ENCODE results near the gene PPP2R2C.

The PPP2R2C gene

DNA sequence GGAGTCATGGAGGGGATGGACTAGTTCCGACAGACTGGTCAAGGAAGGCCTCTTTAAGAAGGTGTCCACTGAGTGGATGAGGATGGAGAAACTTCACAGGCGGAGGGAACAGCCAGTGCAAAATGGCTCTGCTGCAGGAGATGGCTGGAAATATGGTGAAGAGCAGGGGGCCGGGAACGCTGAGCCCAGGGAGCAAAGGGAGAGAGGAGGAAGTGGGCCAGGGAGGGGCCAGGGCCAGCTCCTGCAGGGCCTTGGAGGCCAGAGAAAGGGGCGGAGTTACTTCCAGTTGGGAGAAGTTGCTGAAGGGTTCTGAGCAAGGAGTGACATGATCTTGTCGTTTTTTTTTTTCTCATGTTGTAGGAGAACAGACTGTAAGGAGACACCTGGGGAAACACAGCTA, 108.3 kb downstream of the PPP2R2C start:
- no peak for DNase-seq (ENCODE audit: low read depth)

DNA sequence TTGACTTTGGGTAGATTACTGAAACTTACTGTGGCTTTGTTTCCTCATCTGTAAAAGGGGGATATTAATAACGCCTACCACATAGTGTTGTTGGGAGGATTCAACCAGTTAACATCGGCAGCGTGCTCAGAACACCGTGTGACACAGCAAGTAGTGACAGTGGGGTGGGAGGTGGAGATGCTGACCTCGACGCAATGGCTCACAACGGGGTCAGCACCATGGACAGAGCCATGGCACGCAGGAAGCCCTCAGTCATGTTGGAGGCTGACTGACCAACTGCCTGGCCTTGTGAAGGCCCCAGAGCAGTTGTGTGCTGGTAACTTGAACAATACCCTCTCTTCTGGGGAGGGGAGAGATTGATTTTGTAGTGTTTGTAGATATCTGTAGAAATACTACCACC, 109.5 kb downstream of the PPP2R2C start:
- DNase-seq (ENCODE audit: low read depth): no peak

DNA sequence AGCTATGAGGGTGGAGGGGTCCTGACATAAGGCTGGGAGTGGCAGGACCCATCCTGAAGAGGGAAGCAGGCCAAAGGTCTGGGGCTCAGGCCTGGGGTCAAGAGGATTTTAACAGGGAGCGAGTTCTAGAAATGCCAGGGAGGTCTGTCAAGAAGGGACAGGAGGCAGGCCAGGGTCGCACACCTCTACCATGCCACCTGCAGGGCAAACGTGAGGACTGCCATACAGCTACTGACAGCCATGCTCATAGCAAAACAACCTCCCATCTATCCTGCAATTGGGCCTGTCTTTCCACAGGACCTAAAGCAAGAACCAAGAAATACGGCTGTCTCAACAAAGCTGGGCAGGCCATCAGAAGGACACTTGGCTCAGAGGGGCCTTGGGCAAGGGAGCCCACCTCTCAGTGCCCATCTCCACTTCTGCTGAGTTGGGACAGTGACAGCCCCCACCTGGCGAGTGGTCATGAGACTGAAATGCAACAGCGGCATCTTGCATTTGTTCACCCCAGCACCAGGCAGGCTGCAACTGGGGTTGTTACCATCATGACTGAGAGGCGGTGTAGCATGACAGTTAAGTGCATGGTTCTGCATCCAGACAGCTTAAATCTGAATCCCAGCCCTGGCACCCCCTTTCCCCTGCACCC, 110.0 kb downstream of the PPP2R2C start:
- DNase-seq (ENCODE audit: low read depth): no peak

DNA sequence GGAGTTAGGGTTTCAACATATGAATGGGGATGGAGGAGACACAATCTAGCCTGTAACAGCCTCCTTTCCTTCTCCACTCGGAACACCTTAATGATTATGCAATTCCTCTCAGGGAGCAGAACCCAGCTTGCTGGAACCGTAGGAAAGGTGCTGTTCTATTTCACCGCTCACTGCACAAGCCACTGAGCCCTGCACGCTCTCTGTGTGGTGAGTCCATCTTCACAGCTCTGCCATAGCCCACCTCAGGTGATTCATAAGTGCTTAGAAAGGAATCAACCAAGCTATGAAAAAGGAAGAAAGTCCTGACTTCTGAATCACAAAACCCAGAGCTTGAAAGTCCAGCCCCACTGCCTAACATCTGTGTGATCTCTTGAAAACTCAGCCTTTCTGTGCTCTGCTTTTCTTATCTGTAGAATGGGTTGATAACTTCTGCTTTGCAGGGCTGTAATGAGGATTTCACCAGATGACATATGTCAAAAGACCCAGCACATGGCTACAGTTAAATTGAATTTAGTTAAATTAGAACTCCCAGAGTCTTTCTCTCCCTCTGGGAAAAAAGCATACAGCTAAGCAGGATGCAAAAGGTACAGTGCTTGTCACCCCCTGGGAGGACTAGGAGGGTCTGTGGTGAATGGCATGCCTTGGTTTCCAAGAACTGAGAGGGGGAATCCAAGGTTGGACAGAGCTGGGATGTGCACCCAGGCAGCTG, 111.2 kb downstream of the PPP2R2C start:
- DNase-seq (ENCODE audit: low read depth): no peak

DNA sequence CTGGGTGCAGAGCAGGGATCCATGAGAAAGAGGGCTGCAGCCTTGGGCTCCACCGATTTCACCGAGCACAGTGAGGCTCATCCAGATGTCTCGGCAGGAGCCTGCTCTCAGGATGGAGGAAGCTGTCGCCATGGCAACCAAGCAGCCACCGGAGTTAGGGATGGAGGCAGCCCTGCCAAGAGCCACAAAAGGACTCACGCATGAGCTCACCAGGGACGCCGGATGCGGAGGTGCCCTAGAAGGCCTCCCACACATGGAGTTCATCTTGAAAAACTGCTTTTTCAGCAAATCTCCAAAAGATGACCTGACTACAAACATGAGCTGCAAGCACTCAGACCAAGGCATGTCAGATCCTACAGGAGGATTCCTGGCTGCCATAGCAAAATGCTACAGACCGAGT, 112.0 kb downstream of the PPP2R2C start:
- DNase-seq (ENCODE audit: low read depth): no peak

DNA sequence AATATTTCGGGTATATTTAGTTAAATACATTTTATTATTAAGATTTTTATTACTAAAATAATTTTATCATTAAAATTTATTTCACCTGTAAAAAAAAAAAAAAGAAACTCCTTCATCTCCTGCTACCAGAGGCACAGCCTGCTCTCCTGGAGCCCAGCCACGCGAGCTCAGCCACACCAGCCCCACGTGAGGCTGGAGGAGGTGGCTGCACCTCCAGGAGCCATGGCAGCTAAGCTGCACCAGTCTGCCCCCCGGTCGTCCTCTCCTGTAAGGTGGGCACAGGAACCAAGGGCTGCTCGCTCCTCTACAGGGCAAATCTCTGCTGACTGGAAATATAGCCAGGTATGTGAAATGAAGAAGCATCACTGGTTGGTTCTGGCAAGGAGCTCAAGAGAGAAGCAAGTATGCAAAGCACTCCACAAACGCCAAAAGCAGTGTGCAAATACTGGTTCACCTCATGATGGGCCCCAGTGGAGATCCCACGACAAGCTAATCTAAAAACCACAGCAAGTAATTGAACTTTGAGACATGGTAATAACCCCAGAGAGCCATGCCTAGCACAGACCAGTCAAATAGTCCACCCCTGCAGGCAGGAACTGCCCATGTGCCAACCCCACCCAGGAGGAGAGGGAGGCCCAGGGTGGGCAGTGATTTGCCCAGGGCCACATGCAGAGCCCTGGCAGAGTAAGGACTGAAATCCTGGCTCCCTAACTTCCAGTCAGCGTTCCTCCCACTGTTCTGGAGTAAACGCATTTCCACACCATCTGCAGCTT, 112.7 kb downstream of the PPP2R2C start:
- no peak for DNase-seq (ENCODE audit: low read depth)

DNA sequence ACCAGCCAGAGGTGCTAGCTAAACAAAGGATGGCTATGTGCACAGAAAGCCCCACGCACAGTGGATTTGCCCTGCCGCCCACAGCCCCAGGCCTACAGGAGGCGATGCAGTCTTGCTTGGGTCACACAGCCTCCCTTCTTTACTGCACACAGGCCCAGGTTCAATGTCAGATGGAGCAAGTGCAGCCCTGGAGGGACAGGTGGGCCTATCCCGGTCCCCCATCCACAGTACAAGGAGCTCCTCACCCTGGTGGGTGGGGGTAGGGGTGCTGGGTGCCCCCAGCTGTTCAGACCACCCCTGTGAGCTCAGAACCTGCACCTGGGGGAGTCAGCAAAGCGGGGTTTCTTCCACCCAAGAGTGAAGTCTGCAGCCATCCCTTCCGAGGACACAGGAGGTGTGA, 114.9 kb downstream of the PPP2R2C start:
- DNase-seq (ENCODE audit: low read depth): no peak

DNA sequence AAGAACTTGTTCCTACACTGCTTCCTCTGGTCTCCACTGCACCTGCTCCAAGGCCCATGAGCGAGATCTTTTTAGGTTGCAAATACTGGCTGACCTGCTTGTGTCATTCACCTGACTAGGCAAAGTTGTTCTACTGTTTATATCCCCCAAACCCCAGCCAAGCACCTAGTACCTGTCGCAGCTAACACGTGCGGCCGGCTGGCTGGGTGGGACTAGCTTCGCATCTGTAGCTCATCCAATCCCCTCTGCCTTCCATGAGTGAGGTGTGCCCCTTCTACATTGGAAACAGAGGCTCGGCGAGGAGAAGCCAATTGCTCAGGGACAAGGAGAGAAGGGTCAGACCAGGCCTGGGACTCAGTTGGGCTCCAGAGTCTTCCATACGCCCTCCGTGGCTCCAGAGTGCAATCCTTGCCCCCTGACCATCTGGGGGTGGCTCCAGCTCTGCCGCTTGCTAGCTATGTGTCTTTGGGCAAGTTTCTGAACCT, 116.3 kb downstream of the PPP2R2C start:
- DNase-seq (ENCODE audit: low read depth): no peak

DNA sequence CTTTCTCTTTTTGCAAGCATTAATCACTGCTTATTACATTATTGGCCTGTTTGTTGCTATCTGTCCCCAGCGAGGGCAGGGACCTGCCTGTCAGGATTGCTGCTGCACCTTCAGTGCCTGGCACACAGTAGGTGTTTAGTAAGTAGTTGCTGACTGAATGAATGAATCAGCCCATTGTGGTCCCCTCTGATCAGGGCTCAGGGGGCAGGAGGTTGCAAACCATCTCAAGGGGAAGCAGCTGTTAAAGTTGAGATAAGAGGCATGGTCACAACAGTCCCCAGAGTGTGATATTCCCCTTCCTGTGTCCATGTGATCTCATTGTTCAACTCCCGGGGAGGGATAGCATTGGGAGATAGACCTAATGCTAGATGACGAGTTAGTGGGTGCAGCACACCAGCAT, 117.4 kb downstream of the PPP2R2C start:
- DNase-seq (ENCODE audit: low read depth): no peak

DNA sequence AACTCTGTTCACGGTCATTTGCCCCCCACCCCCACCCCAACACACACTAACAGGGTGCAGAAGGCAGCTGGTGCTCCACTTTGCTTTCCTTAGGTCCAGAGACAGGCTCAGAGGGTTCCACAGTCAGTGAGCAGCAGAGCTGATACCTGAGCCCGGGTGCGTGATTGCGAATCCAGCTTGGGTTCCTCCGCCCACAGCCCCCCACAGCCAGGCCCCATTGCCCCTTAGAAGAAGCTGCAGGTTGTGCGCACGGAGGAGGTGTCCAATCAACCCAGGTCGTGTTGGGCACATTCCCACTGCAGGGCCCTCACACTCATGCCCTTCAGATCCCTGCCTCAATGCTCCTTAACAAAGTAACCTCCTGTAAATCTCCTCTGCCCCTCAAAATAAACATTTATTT, 117.8 kb downstream of the PPP2R2C start:
- no peak for DNase-seq (ENCODE audit: low read depth)

DNA sequence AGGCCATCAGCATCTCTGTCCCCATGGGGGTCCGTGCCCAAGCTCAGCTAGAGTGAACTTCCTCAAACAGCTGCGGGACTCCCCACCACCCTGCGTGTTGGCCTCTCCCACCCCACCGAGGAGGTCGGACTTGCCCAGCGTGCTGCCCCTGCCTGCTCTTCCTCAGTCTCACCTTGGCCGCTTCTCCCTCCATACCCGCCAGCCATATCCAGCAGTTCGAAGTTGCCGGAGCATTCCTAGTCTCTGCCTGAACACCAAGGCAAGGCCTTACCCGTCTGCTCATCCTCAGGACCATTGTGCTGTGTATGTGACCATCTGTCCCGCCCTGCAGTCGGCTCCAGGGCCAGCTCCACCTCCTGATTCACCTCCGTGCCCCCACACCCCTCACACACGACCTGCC, 118.3 kb downstream of the PPP2R2C start:
- DNase-seq (ENCODE audit: low read depth): no peak

DNA sequence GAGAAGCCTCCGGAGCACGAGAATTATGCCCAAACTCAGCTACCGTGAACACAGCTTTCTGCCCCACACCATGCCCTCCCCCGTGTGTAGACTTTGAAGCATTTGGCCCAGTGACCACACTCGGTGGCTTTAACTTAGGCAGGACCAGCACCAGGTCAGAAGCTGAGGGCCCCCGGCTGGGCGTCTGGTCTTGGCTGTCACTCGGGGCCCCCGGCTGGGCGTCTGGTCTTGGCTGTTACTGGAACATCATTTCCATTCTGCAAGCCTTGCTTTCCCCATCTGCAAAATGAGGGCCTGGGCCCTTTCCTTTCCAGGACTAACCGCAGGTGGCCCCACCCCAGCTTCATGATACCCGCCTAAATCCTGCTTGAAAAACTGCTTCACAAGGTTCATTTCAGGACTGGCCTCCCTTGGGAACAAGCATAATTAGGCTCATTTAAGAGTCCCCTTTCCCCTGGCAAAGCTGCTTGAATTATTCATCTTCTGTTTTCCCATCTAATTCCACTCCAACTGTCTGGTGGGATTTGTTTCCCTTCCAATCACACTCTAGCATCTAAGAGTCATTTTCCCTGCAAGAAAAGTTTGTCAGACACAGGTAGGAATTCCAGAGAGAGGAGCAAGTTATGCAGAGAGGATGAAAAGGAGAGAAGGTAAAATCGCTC, 120.3 kb downstream of the PPP2R2C start:
- DNase-seq (ENCODE audit: low read depth): no peak

DNA sequence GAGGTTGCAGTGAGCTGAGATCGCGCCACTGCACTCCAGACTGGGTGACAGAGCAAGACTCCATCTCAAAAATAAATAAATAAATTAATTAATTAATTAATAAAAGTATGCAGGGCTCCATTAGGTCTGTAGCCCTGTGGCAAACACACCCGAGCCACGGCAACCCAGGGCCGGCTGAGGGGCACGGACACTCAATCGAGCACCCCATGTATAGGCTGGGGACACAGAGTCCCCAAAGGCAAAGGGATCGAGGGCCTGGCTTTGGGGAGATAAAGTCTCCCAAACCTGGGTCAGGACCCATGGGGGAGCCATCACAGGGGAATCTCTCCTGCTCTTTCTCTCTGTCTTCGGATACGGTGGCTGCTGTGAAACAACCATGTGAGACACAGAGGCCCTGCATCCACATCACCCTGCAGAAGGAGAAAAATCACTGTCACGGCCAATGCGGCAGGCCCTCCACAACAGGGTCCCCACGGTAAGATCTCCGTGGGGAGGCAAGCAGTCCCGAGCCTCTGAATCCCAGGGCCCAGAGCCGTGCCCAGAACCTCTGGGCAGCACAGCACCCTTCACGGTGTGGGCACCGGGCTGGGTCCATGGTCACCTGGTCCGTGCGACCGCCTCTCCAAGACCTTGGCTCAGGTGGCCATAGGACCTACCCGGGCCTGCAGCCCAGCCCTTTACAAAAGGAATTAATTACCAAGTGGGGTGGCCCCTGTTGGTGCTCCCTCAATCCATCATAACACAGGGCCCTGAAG, 121.0 kb downstream of the PPP2R2C start:
- no peak for DNase-seq (ENCODE audit: low read depth)

DNA sequence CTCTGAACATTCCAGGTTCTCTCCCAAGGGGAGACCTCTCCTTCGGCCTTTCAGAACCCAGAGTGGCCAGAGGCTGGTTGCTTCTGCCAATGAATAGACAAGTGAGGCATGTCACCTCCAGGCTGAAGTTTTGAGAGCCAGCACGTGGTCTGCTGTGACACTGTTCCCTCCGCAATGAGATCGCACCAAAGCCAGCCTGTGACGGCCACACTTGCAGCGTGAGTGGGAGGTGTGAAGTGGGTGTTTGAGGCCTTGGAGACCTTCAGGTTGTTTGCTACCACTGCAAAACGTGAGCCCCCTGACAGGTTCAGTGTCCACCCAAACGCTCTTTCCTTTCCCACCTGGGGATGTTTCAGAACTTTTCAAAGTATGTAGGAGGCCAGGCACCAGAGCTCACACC, 121.8 kb downstream of the PPP2R2C start:
- no peak for DNase-seq (ENCODE audit: low read depth)

DNA sequence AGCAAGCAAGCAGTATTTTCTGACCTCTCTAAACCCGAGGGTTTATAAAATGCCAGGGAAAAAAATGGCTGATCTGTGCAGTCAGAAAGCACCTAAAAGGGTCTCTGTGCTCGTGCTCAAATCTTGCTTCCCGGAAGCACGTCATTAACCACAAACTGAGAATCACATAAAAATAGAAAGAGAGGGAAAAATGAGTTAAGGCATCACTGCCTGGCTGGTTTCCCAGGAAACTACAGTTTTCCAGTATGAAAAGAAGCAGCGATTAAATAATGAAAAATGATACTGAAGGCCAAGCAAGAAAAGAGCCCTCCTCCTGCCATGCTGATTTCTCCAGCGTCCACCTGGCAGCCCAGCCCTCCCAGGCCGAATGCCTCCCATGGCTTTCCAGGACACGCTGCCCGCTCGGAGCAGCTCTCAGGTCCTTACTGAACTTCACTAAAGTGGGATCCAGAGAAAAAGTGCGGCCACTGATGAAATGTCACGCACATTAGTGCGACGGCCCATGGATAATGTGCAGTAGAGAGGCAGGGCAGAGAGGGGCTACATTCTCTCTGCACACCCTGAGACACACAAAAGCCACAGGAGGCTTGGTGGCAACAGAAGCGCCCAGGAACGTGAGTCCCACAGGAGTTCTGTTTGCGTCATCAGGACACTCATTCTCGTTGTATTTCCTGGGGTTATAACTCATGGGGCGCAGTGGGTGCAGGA, 122.4 kb downstream of the PPP2R2C start:
- no peak for DNase-seq (ENCODE audit: low read depth)

DNA sequence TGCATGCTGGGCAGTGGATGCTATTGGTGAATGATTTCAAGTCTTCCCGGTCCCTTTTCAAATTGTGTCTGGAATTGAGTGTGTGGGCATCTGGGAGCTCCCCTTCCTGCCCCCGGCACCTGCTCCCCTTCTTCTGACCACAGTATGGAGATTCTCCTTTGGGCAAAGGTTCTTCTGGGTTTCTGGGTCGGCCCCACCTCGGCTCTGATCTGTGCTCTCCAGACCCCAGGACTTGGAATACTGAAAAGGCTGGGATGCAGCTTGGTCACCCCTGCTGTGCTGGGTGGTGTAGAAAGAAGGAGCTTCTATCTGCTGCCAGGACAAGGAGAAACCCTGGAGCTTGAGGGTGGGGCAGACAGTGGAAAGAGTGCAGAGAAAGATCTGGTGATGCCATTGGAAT, 124.0 kb downstream of the PPP2R2C start:
- DNase-seq (ENCODE audit: low read depth): no peak

DNA sequence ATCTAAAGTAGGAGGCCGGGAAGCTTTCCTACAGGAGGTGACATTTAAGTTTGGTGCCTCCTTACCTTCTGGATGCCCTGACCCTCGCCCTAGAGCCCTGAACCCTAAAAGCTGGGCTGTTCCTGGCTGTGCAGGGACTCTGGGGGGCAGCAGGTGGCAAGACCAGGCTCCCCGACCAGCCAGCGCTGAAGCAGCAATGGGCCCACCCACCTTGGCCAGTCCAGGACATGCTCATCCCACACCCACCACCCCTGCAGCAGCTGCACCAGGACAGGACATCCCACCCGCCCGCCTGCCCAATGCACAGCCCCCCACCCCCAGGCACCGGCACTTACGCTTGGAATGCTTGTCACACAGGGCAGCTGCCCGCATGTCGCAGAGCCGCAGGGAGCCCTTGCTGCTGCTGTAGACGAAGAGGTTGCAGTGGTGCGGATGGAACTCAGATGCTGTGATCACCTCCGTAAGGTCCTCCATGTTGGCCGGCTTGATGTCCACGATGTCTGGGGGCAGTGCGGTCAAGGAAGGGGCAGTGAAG, 124.8 kb downstream of the PPP2R2C start:
- no peak for DNase-seq (ENCODE audit: low read depth)

DNA sequence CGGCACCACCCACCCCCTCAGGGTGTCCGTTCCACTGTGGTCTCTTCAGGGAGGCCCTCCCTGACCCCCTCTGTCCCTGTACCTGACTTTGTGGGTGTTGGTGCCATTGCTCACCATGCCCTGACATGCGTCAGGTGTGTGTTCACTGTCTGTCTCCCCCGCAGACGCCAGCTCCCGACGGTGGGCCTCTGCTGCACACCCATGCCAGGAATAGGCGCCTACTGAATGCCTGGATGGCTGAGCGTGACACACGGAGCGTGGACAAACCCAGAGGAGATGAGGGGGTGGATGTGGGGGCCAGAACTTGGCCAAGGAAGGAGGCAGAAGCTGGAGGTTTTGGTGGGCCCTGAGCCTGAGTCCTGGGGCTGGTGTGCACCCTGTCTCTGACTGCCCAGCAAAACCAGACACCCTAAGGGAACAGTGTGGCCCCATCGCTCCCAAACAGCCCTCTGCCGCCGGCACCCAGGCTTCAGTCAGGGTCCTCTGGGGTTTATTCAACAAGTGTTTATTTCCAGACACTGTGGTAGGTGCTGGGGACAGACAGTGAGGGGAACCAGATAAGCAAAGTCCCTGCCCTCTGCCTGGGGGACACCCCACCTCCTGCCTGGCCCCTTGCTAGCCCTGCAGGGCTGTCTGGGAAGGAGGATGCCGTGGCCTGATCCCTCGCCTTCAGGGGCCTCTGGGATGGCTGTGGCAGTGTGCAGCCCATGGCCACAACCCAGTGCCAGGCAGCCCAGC, 125.9 kb downstream of the PPP2R2C start:
- no peak for DNase-seq (ENCODE audit: low read depth)

DNA sequence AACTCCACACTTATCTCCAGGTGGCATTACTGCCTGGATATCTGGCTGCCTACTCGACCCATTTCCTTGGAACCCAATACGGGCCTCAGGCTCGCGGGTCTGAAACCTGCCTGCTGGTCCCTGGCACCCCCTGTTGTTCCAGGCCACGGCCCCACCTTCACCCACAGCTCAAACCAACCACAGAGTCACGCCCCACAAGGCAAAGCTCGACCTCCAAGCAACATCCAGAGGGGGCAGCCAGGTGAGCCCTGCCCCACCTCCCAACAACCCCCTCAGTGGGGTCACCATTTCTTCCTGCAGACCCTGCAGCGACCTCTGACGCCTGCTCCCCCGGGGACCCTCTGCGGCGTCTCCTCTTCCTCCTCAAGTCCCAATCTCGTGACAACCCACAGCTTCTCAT, 126.5 kb downstream of the PPP2R2C start:
- DNase-seq (ENCODE audit: low read depth): no peak
